ENCODE results near the gene PARD3B. TPM values are rescaled to one million over a fixed set of nuclear protein-coding genes. Genes with fewer than 3 reads are reported as not detected.

The PARD3B gene
- total RNA-seq, 4 donors from 2014 or later: 32.8 to 69.6 (median 47.3) TPM

- TF ChIP-seq CTCF (IDR thresholded peaks at IDR 0.05; ENCODE audit: low read depth): no peak
Observed at GRCh38 chr2:205011031-205011430, 465.8 kb downstream of the PARD3B start.

GRCh38 chr2:205012961-205013360, 467.7 kb downstream of the PARD3B start:
- no peak for TF ChIP-seq CTCF (IDR thresholded peaks at IDR 0.05; ENCODE audit: low read depth)

- TF ChIP-seq CTCF (IDR thresholded peaks at IDR 0.05; ENCODE audit: low read depth): no peak
Observed at GRCh38 chr2:205013586-205013985, 468.3 kb downstream of the PARD3B start.

- no peak for TF ChIP-seq CTCF (IDR thresholded peaks at IDR 0.05; ENCODE audit: low read depth)
Observed at GRCh38 chr2:205014201-205014600, 468.9 kb downstream of the PARD3B start.

- no peak for TF ChIP-seq CTCF (IDR thresholded peaks at IDR 0.05; ENCODE audit: low read depth)
Observed at GRCh38 chr2:205017381-205017780, 472.1 kb downstream of the PARD3B start.

- no peak for TF ChIP-seq CTCF (IDR thresholded peaks at IDR 0.05; ENCODE audit: low read depth)
Observed at GRCh38 chr2:205017912-205018311, 472.6 kb downstream of the PARD3B start.

GRCh38 chr2:205020673-205021072, 475.4 kb downstream of the PARD3B start:
- no peak for TF ChIP-seq CTCF (IDR thresholded peaks at IDR 0.05; ENCODE audit: low read depth)

Measured in subcutaneous adipose tissue (tissue), 4 donors.